Measurements from ENCODE around the gene OR4B1.

GRCh38 chr11:48169717-48170116 is 46.9 kb upstream of the OR4B1 start:
- TF ChIP-seq CTCF (IDR thresholded peaks at IDR 0.05), result no peak
- TF ChIP-seq POLR2A (IDR thresholded peaks at IDR 0.05), result no peak

Measured in adrenal gland (tissue), 5 donors.